Retina (tissue), 1 donor: ENCODE results near the gene SFMBT2.
A peak's percentile ranks its signal among the peaks of the same experiment; 100 is the strongest.

ENCODE experiments used
- DNase-seq: peaks from one replicate; pipeline ENCODE4 v3.0.0-alpha.2; 2016

SFMBT2 gene

GRCh38 chr10:7362471-7362870, 48.4 kb downstream of the SFMBT2 start:
- DNase-seq: no peak

GRCh38 chr10:7361316-7361715, 49.5 kb downstream of the SFMBT2 start:
- DNase-seq: no peak

- no peak for DNase-seq
These were observed 50.9 kb downstream of the SFMBT2 start for GRCh38 chr10:7359954-7360353.

GRCh38 chr10:7359356-7359755, 51.5 kb downstream of the SFMBT2 start:
- no peak for DNase-seq

GRCh38 chr10:7357193-7357592, 53.6 kb downstream of the SFMBT2 start:
- no peak for DNase-seq

- DNase-seq: no peak
These were observed 56.3 kb downstream of the SFMBT2 start for GRCh38 chr10:7354330-7355047.

- no peak for DNase-seq
These were observed 58.9 kb downstream of the SFMBT2 start for GRCh38 chr10:7351894-7352293.

GRCh38 chr10:7350541-7351195, 60.2 kb downstream of the SFMBT2 start:
- no peak for DNase-seq

GRCh38 chr10:7345717-7346116, 65.1 kb downstream of the SFMBT2 start:
- DNase-seq: no peak

- DNase-seq: no peak
These were observed 67.8 kb downstream of the SFMBT2 start for GRCh38 chr10:7343040-7343439.

- DNase-seq: no peak
These were observed 70.5 kb downstream of the SFMBT2 start for GRCh38 chr10:7340179-7340874.

- no peak for DNase-seq
These were observed 71.3 kb downstream of the SFMBT2 start for GRCh38 chr10:7339510-7339909.

- DNase-seq: no peak
These were observed 72.4 kb downstream of the SFMBT2 start for GRCh38 chr10:7338469-7338868.

- no peak for DNase-seq
These were observed 73.2 kb downstream of the SFMBT2 start for GRCh38 chr10:7337431-7338171.

- DNase-seq: no peak
These were observed 74.9 kb downstream of the SFMBT2 start for GRCh38 chr10:7335977-7336376.

- DNase-seq: peak; percentile 11
These were observed 76.2 kb downstream of the SFMBT2 start for GRCh38 chr10:7334642-7334964.

- peak; percentile 13 for DNase-seq
These were observed 76.7 kb downstream of the SFMBT2 start for GRCh38 chr10:7333961-7334641.

GRCh38 chr10:7329219-7329618, 81.6 kb downstream of the SFMBT2 start:
- DNase-seq: no peak

- DNase-seq: no peak
These were observed 82.9 kb downstream of the SFMBT2 start for GRCh38 chr10:7327885-7328284.

GRCh38 chr10:7322623-7323022, 88.2 kb downstream of the SFMBT2 start:
- no peak for DNase-seq

GRCh38 chr10:7320072-7320471, 90.8 kb downstream of the SFMBT2 start:
- no peak for DNase-seq

GRCh38 chr10:7319632-7320031, 91.2 kb downstream of the SFMBT2 start:
- DNase-seq: no peak

GRCh38 chr10:7318836-7319235, 92.0 kb downstream of the SFMBT2 start:
- DNase-seq: no peak
